ENCODE results near the gene ZNF8.

DNA sequence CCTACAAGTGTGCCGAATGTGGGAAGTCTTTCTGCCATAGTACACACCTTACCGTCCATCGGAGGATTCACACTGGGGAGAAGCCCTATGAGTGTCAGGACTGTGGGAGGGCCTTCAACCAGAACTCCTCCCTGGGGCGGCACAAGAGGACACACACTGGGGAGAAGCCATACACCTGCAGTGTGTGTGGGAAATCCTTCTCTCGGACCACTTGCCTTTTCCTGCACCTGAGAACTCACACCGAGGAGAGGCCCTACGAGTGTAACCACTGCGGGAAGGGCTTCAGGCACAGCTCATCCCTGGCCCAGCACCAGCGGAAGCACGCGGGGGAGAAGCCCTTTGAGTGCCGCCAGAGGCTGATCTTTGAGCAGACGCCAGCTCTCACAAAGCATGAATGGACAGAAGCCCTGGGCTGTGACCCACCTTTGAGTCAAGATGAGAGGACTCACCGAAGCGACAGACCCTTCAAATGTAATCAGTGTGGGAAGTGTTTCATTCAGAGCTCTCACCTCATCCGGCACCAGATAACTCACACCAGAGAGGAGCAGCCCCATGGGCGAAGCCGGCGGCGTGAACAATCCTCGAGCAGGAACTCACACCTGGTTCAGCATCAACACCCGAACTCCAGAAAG, 16.1 kb downstream of the ZNF8 start:
- TF ChIP-seq, protein P1, sequence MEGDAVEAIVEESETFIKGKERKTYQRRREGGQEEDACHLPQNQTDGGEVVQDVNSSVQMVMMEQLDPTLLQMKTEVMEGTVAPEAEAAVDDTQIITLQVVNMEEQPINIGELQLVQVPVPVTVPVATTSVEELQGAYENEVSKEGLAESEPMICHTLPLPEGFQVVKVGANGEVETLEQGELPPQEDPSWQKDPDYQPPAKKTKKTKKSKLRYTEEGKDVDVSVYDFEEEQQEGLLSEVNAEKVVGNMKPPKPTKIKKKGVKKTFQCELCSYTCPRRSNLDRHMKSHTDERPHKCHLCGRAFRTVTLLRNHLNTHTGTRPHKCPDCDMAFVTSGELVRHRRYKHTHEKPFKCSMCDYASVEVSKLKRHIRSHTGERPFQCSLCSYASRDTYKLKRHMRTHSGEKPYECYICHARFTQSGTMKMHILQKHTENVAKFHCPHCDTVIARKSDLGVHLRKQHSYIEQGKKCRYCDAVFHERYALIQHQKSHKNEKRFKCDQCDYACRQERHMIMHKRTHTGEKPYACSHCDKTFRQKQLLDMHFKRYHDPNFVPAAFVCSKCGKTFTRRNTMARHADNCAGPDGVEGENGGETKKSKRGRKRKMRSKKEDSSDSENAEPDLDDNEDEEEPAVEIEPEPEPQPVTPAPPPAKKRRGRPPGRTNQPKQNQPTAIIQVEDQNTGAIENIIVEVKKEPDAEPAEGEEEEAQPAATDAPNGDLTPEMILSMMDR (IDR thresholded peaks at IDR 0.05) = no peak
- TF ChIP-seq EP300 (IDR thresholded peaks at IDR 0.05) = no peak

Measured in gastroesophageal sphincter (tissue), 3 donors.